GM19397 (cell line): ENCODE data around the gene ZNF837.
"Not testable (repeated sequence)": the region's sequence is repeated elsewhere in the genome, so short reads cannot be mapped to it uniquely, and the experiment has no call there.

Experiments
- ATAC-seq: cut with Tn5 transposase; IDR thresholded peaks from one replicate; pipeline ENCODE4 v1.9.1; 2021; ENCODE audit warnings: mild to moderate bottlenecking, moderate library complexity; ENCODE audit not compliant: unreplicated experiment

The ZNF837 gene

DNA sequence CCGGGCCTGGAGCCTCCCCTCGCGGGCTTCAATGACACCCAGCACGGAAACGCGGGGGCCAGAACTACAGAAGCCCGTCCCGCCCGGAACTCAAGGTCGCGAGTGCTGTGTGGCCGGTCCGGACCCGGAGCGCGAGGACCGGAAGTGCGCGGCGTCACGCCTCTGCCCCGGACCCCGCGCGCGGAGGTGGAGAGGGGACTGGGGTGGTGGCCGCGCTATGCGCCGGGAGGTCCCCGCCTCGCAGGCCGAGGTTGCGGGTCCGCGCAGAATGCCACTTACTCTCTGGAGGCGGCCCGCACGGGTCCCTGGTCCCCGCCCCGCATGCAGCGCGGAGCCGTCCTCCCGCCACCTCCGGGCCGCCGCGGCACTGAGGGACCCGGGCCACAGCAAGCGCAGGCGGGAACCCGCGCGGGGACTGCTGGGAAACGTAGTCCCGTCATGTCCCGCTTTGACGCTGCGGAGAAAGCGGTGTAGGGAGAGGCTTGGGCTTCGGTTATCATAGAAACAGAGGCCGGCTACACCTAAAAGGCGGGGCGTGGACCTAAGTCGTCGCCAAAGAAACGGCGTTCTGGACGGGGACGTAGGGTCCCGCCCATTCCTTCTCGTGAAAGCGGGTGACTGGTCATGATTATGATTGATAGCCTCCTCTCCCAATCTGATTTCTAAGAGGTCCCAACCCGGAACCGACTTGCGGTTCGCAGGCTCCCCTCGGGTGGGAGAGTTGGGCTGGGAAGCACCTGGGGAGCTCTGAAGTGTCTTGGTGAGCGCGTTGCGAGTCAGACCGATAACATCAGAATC, at the start of gene ZNF837:
Gene ZNF837 (minus strand): TSS at position 369 of the 798 bp plus-strand sequence. CDS start 11,698 bp downstream, outside the sequence.
- peak; percentile 83 for ATAC-seq

DNA sequence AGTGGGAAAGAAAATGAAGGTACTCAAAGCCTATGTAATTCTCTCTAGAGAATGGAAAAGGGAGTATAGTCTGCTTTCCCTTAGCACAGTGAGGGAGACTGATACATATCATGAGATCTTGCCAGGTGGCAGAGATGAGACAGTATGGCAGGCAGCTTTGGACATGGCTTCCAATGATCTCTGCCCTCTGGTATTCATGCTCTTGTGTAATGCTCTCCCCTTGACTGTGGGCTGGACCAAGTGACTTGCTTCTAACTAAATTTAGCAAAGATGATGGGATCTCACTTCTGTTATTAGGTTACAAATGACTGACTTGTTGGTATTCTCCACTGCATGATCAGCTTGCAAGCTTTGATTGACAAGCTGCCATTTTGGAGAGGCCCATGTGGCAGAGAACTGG, 48.9 kb upstream of the ZNF837 start:
- ATAC-seq: no peak

DNA sequence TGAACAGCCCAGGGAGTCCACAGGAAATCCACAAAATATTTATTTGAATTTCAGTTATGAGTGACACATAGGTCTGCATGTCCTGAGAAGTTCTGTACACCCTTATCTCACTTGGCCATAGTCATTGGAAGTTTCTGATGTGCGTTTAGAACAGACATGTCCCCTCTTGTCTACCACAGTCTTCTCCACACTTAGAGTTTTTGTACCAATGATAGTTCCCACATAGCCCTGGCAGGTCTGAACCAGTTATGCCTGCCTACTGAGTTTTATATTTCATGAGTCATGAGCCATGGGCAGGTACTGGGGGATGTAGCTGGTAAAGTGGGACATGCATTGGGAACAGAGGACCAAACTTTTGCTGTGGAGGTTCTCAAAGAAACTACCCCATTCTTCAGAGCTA, 47.8 kb upstream of the ZNF837 start:
- no peak for ATAC-seq

DNA sequence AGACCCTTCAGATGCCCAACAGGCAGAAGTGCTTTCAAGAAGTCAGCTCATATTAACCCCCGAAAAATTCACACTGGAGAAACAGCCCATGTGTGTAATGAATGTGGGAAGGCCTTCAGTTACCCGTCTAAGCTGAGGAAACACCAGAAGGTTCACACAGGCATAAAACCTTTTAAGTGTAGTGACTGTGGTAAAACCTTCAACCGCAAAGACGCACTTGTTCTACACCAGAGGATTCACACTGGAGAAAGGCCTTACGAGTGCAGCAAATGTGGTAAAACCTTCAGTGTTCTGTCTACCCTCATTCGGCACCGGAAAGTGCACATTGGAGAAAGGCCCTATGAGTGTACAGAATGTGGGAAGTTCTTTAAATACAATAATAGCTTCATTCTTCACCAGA, 36.2 kb upstream of the ZNF837 start:
- ATAC-seq: no peak

DNA sequence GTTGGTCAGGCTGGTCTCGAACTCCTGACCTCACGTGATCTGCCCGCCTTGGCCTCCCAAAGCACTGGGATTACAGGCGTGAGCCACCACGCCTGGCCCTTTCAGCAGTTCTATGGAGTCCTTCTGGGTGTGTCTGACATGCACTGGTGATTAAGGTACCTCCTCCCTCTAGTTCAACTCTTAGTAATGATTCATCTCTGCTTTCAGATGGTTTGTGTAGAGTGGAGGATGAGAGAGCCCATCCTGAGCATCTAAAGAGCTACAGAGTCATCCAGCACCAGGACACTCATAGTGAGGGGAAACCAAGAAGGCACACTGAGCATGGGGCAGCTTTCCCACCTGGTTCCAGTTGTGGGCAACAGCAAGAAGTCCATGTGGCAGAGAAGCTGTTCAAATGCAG, 35.8 kb upstream of the ZNF837 start:
- ATAC-seq: no peak

DNA sequence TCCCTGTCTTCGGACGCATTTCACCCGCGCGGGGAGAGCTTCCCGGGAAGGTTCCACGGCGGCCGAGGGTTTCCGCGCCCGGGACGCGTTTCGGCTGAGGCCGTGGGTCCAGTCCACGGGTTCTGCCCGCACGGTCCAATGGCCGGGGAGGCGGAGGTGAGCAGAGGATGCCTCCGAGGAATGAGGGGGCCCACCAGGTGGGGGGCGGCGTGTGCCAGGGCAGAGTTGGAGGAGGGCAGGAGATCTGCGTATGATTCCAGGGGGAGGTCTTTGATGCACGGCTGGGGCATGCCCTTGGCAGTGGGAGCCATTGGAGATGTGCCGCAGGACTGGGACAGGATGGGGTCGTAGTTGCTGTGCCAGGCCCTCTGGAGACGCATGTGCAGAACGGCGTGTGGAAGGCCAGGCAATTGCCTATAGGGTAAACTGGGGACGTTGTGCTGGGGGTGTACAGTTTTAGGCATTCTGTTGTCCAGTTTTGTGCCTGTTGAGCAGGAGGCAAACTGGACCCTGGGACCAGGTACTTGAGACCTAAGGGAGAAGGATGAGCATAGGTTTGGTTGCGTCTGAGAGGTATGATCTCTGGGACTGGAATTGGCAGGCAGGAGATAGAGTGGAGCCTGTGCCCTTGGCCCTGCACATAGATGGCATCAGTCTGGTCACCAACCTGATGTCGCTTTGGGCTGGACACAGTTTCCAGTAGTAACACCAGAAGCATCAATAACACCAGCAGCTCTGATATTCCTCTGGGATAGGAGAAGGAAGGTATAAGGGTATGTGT, 28.4 kb upstream of the ZNF837 start:
- ATAC-seq: peak; percentile 6

DNA sequence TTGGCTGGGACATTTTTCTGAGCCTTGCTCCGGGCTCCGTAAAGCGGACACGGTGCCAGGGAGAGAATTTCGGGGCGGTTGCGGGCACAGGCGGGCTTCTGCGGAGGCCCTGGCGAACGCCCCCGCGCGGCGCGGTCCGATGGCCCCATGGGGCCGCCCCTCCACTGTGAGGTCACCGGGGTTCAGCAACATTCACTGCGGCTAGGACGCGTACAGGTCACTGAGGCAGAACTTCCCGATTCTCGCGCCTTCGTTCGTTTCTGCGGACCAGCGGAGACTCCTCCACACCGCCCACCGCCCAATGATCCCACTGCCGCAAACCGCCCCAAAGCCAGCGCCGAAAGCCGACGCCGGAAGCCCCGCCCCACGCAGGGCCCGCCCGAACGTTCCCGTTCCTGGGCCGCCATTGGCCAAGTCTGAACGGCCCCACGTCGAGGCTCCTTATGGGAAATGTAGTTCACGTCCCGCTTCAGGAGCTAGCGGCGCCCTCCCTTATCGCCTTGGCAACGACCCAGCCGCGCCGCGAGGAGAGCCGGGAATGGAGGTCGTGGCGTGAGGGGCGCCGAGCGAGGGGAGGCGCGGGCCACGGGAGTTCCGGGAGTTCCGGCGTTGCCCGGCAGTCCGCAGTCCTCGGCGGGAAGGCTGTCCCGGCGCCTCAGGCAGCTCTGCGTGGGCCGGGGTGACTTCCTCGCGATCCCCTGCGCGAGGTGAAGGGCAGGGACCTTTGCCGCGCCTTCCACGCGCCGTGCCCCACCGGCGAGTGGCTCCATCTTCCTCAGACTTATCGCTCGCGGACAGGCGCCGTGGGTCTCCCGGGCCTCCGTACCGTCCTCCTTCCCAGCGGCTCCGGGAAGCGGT, 27.6 kb upstream of the ZNF837 start, which contains the start of gene ZNF584:
Gene ZNF584 (plus strand): TSS at position 498 of the 858 bp plus-strand sequence. CDS start 499 bp downstream, outside the sequence.
- peak; percentile 96 for ATAC-seq

DNA sequence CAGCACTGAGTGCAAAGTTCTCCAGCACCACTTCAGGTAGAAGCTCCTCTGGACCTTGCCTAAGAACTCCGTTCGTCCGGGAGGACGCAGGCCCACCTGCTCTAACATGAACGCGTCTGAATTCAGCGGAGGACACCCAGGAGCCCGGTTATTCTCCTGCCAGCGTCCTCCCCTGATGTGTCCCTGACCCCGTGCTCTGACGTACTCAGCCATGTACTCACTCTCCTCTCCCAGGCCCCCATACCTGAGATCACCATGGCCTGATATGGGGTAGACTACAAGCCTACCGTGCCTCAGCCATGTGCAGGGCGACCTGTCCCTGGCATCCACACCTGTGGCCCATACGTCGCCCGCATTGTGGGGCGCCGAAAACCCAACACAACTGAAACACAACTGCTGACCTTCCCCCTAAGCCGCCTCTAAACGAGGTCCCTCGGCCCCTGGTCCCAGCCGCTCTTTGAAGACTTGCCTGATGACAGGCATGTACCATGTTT, 26.9 kb upstream of the ZNF837 start:
- ATAC-seq: no peak

DNA sequence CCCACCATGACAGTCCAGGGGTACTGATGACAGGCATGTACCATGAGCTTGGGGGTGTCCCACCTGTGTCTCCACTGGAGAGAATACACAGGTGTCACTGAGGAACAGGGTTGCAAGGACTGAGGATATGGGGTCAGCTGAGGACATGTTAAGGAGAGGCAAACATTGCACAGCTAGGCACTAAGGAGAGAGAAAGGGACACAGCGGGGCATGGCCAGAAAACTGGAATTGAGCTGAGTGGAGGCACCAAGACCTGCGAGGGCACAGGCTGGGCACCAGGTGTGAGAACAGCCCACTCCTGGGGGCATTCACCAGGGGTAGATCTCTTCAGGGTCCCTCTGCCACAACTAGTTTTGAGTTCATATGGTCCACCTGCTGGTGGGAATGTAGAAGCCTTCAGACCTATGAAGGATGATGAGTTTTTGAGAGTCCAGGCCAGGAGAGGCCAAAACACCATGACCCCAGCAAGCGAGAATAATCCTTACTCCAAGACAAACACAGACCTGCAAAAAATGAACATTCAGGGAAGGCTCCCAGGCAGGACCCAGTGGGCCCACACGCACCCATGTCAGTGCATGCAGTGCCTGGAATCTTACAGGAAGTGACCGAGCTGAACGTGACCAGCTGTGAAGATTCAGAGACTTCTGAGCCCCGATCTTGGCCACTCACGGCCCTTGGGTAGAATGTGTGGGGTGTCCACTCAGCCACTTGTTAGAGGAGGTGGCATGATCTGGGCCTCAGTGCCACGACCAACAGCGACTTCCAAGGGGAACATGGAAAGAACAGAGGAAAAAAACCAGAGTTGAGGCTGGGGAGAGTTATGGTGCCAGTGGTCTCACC, 26.2 kb upstream of the ZNF837 start:
- ATAC-seq: no peak

DNA sequence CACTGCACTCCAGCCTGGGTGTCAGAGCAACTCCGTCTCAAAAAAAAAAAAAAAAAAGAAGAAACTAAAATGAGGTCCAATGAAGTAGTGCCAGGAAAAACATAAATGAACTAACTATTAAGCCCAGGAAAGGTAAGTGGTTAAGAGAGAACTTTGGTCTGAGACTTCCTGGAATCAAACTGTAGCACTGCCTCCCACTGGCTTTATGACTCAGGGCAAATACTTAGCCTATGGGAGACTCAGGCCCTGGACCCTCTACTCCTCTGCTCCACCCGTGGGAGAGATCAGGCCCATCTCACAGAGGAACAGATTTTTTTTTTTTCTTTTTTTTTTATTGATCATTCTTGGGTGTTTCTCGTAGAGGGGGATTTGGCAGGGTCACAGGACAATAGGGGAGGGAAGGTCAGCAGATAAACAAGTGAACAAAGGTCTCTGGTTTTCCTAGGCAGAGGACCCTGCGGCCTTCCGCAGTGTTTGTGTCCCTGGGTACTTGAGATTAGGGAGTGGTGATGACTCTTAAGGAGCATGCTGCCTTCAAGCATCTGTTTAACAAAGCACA, 23.2 kb upstream of the ZNF837 start:
- not testable (repeated sequence) for ATAC-seq

DNA sequence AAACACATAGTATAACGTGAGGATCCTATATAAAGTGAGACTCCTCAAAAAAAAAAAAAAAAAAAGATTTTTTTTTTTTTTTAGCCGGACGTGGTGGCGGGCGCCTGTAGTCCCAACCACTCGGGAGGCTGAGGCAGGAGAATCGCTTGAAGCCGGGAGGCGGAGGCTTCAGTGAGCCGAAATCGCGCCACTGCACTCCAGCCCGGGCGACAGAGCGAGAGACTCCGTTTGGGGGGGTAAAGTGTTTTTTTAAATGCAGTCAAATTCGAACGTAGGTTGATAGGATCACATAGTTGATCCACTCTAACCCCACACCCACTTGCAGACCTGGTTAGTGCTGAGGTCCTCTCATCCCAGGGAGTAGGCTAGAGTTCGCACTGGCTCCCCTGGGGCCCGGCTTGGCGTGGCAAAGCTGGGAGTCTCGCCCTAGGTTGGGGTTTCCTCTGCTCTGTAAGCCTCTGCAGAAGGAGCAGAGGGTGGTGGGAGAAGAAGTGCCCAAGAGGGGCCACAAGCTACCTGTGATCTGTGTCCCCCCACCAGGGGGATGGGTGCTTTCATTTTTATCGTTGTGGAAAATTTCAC, 21.1 kb upstream of the ZNF837 start:
- ATAC-seq: no peak

DNA sequence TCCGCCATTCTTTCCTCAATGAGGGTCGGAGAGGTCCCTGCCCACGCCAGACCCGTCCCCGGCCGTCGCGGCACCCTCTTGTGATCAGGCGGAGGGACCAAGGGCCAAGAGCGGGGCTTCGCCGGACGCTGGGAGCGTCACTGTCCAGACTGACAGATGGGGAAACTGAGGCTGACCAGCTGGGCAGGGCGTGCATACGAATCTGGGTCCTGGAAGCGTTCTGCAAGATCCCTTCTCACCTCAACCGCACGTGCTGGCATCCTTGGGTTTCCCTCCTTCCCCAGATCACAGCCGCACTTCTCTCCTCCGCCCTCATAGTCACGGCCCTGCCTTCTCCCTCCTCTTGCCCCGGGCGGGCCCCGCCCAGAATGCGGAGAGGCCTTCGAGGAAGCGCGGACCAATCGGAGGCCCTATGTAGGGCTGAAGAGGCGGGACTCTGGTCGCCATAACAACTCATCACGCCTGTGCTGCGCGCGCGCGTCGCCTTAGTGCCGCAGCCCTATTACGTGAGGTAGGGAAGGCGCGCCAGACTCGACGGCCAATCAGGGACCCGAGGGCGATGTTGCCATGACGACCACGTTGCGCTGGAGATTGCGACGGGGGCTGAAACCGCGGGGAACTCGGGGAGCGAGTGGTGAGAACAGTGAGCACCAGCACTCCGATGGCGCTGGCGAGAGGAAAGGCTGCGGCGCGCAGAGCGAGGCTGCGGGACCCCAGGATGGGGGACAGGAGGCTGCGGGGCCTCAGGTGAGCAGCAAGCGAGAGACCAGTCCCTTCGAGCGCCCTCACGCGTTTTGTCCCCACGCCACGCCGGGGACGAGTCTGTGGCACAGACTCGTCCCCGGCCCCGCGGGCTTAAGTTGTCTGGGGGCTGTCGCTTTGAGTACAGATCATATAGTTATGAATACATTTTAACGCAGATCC, 20.3 kb upstream of the ZNF837 start:
- peak; percentile 98 for ATAC-seq

DNA sequence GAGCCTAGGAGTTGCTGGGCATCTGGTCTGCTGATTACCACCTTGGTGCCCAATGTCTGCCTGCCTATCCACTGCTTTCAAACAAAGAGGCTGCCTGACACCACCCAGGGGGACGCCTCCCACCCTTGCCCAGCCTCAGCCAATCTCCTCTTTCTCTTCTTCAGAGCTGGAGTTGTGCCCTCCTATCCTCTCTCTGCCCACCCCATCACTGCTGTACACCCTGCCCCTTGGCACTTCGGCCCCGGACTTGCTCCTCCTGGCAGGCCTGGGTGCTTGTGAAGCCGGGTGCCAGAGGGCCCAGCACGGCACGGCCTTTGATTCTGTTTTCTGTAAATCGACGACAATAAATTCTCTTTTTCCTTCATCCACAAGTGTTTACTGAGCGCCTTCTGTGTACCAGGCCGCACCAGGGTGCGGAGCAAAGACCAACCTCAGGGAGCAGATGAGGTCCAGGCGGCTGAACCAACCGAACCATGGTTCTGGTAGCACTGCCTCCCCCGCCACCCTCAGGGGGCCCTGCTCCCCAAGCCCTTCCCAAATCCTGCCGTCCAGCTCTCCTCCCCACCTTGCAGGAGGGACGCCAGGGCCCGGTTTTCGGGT, 19.6 kb upstream of the ZNF837 start:
- no peak for ATAC-seq

DNA sequence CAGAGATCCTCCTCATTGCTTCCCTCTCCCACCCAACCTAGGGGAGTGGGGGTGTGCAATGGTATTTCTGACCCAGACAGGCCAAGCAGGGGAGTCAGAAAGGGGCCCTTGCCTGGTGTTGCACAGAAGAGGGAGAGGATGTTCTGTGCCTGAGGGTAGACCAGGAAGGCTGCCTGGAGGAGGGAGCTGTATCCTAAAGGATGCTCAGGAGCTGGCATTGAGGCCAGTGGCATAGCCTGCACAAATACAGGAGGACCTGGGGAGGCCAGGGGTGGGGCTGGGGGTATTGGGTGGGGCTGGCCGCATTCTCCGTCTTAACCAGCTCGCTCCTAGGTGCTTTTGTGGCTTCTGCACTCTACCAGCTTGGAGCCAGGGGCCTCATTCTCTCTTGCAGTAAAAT, 19.1 kb upstream of the ZNF837 start:
- ATAC-seq: no peak

DNA sequence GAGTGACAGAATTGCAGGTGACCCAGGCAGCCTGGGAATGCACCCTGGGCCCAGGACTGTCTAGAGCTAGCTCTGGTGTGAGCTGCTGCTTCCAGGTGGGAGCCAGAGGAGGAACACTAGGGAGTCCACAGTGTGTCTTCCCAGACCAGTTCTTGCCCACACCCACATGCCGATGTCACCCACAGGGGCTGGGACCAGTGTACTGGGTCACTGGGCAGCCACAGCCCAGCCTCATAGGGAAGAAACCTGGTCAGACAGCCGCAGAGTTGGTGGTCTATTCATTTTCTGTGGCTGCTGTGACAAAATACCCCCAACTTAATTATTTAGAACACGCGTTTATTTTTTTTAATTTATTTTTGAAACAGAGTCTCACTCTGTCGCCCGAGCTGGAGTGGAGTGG, 17.7 kb upstream of the ZNF837 start:
- no peak for ATAC-seq

DNA sequence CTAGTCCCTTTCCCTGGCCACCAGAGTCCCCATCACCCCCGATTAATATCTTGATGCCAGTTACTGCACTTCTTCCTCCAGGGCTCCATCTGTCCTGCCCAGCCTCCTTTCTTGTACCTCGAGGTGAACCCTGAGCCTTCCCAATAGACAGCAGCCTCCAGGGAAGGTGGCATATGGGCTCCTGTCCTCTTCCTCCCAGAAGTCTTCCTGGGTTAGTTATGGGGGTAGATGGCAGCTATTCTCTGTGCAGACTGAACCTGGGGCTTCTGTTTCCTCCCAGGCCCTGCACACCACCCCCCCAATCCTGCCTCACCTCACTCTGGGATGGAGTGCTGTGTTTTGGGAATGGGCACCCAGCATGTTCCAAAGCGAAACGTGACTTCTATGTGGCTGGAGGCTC, 17.3 kb upstream of the ZNF837 start:
- no peak for ATAC-seq

DNA sequence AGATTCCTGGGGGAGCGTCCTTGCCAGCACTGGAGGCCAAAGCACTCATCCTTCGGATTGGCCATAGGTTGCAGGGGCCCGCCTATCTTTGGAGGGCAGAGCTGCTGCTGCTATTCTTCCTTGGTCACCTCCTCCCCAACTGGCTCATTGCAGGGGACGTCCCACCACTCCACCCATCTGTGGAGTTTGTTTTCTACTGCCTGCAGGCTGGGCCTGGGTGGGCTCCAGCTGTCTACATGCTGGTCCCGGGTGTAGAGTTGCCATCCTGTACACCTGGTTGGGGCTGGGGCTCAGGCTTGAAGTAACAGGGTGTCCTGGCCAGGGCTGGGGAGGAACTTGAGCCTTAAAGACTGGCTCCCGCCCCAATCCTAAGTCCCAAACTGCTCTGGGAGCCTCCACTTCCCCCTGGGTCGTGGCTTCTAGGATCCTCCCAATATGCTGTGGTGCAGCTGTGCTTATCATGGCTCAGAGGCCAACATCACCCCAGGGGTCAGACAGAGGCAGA, 16.8 kb upstream of the ZNF837 start:
- ATAC-seq: no peak
